Motor neuron (in vitro differentiated cells): Measurements from ENCODE around the gene ACBD6. TPM values are rescaled to one million over a fixed set of nuclear protein-coding genes. Genes with fewer than 3 reads are reported as not detected.

Experiments used
- ATAC-seq, 8 experiments: fragments of 200-7000 bp; cut with Tn5 transposase; replicated peaks in 6 of 8; 2 replicates each; pipeline ENCODE4 v1.8.0; 2021; ENCODE audit warnings: mild to moderate bottlenecking in 8 of 8, moderate library complexity in 8 of 8
- H3K27ac ChIP-seq, 2 donors: fragments of 250-450 bp; sonication (Bioruptor Pico); 2 replicates each; pipeline ENCODE4 v1.9.0; 2021; ENCODE audit warnings: antibody characterized with exemption in 2 of 2, mild to moderate bottlenecking in 2 of 2, moderate library complexity in 1 of 2
- H3K4me1 ChIP-seq, 2 donors: fragments of 250-450 bp; sonication (Bioruptor Pico); replicated peaks in 1 of 2; 2 replicates each; pipeline ENCODE4 v1.6.1; 2021; ENCODE audit warnings: antibody characterized with exemption in 2 of 2, mild to moderate bottlenecking in 2 of 2, moderate library complexity in 1 of 2
- H3K4me3 ChIP-seq, 5 donors: fragments of 250-450 bp; sonication (Bioruptor Pico); 2 replicates each; pipeline ENCODE4 v1.9.0; 2021; ENCODE audit warnings: antibody characterized with exemption in 5 of 5, mild to moderate bottlenecking in 5 of 5, moderate library complexity in 4 of 5
- WGBS, 10 experiments: fragments of 450-650 bp; shearing (Covaris generic); methylation state at CpG; one replicate each; pipeline ENCODE4 v1.0.0; 2022; 5-methylcytosine and 5-hydroxymethylcytosine counted together
- in situ Hi-C, 9 experiments: fragments of 400-800 bp; cut with MboI; loops; one replicate each; pipeline ENCODE4 v1.15.0; 2021; ENCODE audit warnings: low sequenced_read_pairs in 9 of 9, low pct_unique_long_range_greater_than_20kb in 2 of 9; ENCODE audit not compliant: unreplicated experiment in 9 of 9
- total RNA-seq, 8 experiments: library from RNA; unstranded; fragments of 300-600 nt; gene quantifications; 2 replicates each; pipeline versions ENCODE4 v1.2.3 to v1.2.4, GENCODE V29; 2022

Gene ACBD6
- total RNA-seq, 8 experiments from 2014 or later = 62.2 to 113 (median 89.6) TPM

- Histone ChIP-seq H3K4me3 (no peak overlapping the region), H3K4me1 (peaks cover 49 to 60% of the 10 kb centered on the region in 2 donors), H3K27ac (no peak overlapping the region)
- 80 to 100% (median 90%) methylated on average over 1 to 8 of the region's 8 CpGs; no CpG with 5 or more reads in 2 of the 10 experiments for WGBS, 10 experiments
- in situ Hi-C loops = loop anchor here in 2 of 9 experiments (10.0 to 25.0 kb wide), 3 partner anchors 167 to 230 kb away; no protein-coding TSS in a partner anchor
- ATAC-seq = no peak
These were observed 244.9 kb downstream of the ACBD6 start for GRCh38 chr1:180257486-180257885.

DNA sequence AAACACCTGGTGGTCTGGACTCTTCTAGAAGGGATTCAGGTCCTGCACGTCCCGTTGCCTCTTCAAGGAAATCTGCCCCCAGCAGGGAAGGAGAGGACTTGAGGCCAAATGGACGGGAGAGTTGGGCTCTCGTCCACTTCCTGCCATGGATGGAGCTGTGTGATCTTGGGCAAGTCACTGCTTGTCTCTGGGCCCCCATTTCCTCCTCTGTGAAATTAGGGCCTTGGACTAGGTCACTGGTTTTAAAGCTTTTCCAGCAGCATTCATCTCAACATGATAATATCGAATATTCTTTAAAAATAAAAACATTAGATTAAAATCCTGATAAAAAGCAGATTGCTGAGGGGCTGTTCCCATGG lies 245.4 kb downstream of the ACBD6 start:
- Histone ChIP-seq H3K27ac (peak overlapping the region; percentile 59 to 65), H3K4me3 (no peak overlapping the region), H3K4me1 (peaks cover 44 to 55% of the 10 kb centered on the region in 2 donors)
- in situ Hi-C loops = loop anchor here in 2 of 9 experiments (10.0 to 25.0 kb wide), 3 partner anchors 168 to 230 kb away; no protein-coding TSS in a partner anchor
- no peak for ATAC-seq
- 33 to 86% (median 73%) methylated on average over 1 to 5 of the region's 5 CpGs; no CpG with 5 or more reads in 1 of the 10 experiments for whole genome bisulfite sequencing, 10 experiments

- peak in 4 of 8 experiments; percentile 3 to 42 (median 24) for ATAC-seq
- no peak overlapping the region for H3K4me3 ChIP-seq
- in situ Hi-C loops = loop anchor here in 2 of 9 experiments (10.0 to 25.0 kb wide), 3 partner anchors 168 to 231 kb away; no protein-coding TSS in a partner anchor
- WGBS, 10 experiments = 40 to 100% (median 80%) methylated on average over 1 to 11 of the region's 15 CpGs; no CpG with 5 or more reads in 1 of the 10 experiments
- peaks cover 39 to 50% of the 10 kb centered on the region in 2 donors for H3K4me1 ChIP-seq
- H3K27ac ChIP-seq = peak overlapping the region; percentile 59 to 65
These were observed 245.9 kb downstream of the ACBD6 start for GRCh38 chr1:180256341-180257027.

GRCh38 chr1:180255536-180256340 lies 246.6 kb downstream of the ACBD6 start:
- in situ Hi-C loops = loop anchor here in 2 of 9 experiments (10.0 to 25.0 kb wide), 3 partner anchors 169 to 232 kb away; no protein-coding TSS in a partner anchor
- 21 to 60% (median 41%) methylated on average over 1 to 14 of the region's 18 CpGs; no CpG with 5 or more reads in 2 of the 10 experiments for WGBS, 10 experiments
- H3K4me3 ChIP-seq = no peak overlapping the region
- H3K4me1 ChIP-seq = peaks cover 39 to 48% of the 10 kb centered on the region in 2 donors
- ATAC-seq = peak; percentile 38 to 93 (median 89)
- peak overlapping the region; percentile 59 to 65 for H3K27ac ChIP-seq

DNA sequence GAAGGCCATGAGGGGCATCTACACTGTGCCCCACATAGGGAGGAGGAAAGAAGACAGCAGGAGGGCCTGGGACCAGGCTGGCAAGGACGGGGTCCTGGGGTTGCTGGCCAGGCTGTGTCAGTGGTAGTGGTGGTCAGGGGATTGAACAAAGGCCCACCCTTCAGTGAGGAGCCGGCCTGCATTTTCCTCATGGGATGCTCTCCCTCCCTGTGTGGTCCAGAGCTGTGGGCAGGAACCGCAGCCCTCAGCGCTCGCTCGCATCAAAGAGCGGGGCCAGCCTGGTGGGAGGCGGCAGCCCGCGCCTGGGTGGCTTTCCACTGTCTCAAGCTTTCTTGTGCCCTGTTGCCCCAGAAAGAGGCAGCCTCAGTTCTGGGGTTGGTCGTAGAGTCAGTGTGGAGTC lies 247.5 kb downstream of the ACBD6 start:
- H3K27ac ChIP-seq = peak overlapping the region; percentile 2 to 65
- in situ Hi-C loops = loop anchor here in 2 of 9 experiments (10.0 to 25.0 kb wide), 3 partner anchors 170 to 232 kb away; no protein-coding TSS in a partner anchor
- peak in 5 of 8 experiments; percentile 12 to 32 (median 27) for ATAC-seq
- H3K4me3 ChIP-seq = no peak overlapping the region
- peaks cover 39 to 48% of the 10 kb centered on the region in 2 donors for H3K4me1 ChIP-seq
- WGBS, 10 experiments = 10 to 100% (median 47%) methylated on average over 1 to 4 of the region's 11 CpGs; no CpG with 5 or more reads in 5 of the 10 experiments

GRCh38 chr1:180254496-180254819 lies 247.9 kb downstream of the ACBD6 start:
- in situ Hi-C loops = loop anchor here in 2 of 9 experiments (10.0 to 25.0 kb wide), 3 partner anchors 170 to 233 kb away; no protein-coding TSS in a partner anchor
- WGBS, 10 experiments = 88 to 100% (median 94%) methylated on average over 2 to 8 of the region's 9 CpGs; no CpG with 5 or more reads in 2 of the 10 experiments
- Histone ChIP-seq H3K27ac (peak overlapping the region; percentile 2 to 65), H3K4me1 (peaks cover 40 to 48% of the 10 kb centered on the region in 2 donors), H3K4me3 (no peak overlapping the region)
- no peak for ATAC-seq

DNA sequence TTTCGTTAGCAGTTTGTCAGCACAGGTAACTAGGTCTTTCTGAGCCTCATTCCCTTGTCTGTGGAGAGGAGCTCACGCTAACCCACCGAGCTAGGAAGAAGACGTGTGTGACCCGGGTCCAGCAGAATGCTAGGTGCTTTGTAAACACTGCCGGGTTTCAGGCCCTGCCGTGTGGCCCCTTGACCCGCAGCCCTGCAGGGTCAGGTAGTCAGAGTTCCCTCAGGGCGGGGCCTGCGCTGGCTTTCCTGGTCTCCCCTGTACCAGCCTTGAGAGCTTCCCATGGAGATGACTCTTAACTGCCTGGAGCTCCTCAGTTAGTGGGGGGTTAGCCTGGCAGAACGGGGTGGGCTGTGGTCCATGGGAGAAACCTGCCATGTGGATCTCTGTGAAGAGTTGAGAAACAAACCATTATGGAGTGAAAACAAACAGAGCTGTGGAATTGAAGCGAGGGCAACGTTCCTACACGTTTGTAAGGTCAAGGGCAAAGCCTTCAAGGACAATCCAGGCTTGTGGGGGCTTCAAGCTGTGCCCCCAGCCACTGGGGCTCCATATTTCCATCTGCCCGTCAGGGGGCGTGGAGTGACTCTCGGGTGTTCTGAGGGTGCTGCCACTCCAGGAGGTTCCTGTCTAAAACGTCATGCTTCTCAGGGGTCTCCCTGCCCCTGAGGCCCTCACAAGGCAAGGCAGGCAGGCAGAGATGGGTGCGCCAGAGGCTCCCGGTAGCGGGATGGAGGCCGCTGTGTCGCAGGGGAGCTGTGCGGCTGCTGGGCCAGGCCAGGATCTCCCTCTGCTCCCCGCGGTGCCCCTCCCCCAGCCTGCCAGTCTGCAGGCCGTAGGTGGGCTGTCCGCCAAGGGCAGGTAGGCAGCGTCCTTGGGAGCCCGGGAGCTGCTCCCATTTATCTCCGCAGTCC lies 248.5 kb downstream of the ACBD6 start:
- ATAC-seq = no peak
- in situ Hi-C loops = loop anchor here in 2 of 9 experiments (10.0 to 25.0 kb wide), 3 partner anchors 171 to 233 kb away; no protein-coding TSS in a partner anchor
- WGBS, 10 experiments = 40 to 100% (median 86%) methylated on average over 1 to 13 of the region's 31 CpGs; no CpG with 5 or more reads in 2 of the 10 experiments
- peak overlapping the region; percentile 2 to 65 for H3K27ac ChIP-seq
- H3K4me3 ChIP-seq = no peak overlapping the region
- H3K4me1 ChIP-seq = peaks cover 42 to 44% of the 10 kb centered on the region in 2 donors

DNA sequence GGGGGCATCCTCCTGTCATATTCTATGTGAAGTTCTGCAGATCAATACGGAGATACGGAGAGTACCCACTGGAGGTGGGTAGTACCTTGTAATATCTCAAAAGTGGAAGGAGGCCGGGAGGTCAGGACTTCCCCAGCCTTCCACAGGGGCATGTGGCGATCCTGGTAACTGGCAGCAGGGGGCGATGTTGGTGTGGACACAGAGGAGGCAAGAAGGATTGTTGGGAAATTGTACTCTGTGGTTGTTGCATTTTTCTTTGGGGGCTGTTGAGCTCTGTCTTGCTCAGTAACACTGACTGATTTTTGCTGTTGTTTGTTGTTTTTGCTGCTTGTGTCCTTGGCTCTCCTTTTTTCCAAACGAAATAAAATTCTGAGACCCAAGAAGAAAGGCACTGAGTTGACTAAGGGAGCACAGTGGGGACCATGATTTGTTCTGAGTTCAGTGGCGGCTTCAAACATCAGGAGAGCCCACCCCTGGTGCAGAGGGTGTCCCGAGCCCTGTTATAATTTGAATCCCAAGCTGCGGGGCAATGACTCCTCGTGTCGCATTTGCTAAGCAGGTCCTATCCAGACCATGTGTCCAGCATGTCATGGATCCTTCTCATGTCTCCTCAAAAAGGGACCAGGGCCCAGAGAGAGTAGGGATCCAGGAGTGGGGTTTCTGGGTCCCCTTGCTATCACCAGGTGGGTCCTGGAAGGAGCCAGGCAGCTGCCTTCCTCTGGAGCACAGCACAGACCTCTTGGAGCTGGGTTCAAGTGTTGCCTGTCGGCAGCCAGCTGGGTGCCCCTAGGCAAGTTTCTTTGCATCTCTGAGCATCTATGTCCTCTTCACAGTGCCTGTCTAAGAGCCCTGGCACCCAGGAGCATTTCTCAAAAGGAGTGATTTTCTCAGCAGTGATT lies 249.5 kb downstream of the ACBD6 start:
- in situ Hi-C loops = loop anchor here in 2 of 9 experiments (10.0 to 25.0 kb wide), 3 partner anchors 172 to 234 kb away; no protein-coding TSS in a partner anchor

GRCh38 chr1:180251526-180252305 lies 250.7 kb downstream of the ACBD6 start:
- in situ Hi-C loops = loop anchor here in 2 of 9 experiments (10.0 to 25.0 kb wide), 3 partner anchors 173 to 236 kb away; no protein-coding TSS in a partner anchor

More for the DNA sequence above, 249.5 kb downstream of the ACBD6 start:
- no peak overlapping the region for H3K4me3 ChIP-seq
- peak in 3 of 8 experiments; percentile 64 to 79 (median 74) for ATAC-seq
- no peak overlapping the region for H3K27ac ChIP-seq
- 17 to 82% (median 46%) methylated on average over 1 to 9 of the region's 12 CpGs; no CpG with 5 or more reads in 2 of the 10 experiments for WGBS, 10 experiments
- peaks cover 48% of the 10 kb centered on the region in 2 donors for H3K4me1 ChIP-seq

DNA sequence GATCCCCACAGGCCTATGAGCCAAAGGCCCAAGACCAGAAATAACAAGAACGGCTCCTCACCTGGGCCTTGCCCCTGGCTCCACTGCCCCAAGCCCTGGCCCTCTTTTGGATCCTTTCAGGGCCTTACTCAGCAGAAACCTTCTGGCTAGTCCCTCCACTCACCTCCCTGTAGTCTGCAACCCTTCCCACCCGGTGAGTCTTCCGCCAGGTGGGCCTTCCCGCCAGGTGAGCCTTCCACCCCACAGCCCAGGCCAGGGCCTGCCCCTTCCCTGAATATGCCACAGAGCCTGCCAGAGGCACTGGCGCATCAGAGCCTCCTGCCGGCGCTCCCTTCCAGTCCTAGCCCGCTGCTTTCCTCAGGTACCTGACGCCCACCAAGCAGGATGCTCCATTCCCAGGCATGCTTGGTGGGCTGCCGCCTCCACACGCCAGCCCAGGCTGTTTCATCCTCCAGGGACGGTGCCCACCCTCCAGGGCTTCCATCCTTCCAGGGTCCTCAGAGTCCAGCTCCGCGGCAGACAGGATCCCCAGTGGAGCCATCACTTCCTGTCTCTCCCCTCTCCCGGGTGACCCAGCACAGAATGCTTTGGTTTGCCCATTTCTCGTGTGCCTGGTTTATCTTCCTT lies 251.4 kb downstream of the ACBD6 start:
- 0 to 100% (median 80%) methylated on average over 1 to 15 of the region's 16 CpGs; no CpG with 5 or more reads in 3 of the 10 experiments for WGBS, 10 experiments
- peaks cover 37 to 41% of the 10 kb centered on the region in 2 donors for H3K4me1 ChIP-seq
- in situ Hi-C loops = loop anchor here in 2 of 9 experiments (10.0 to 25.0 kb wide), 3 partner anchors 174 to 236 kb away; no protein-coding TSS in a partner anchor
- no peak for ATAC-seq
- no peak overlapping the region for H3K4me3 ChIP-seq
- H3K27ac ChIP-seq = no peak overlapping the region

More at GRCh38 chr1:180251526-180252305, 250.7 kb downstream of the ACBD6 start:
- 48 to 100% (median 66%) methylated on average over 1 to 8 of the region's 9 CpGs; no CpG with 5 or more reads in 2 of the 10 experiments for WGBS, 10 experiments
- no peak for ATAC-seq
- Histone ChIP-seq H3K27ac (no peak overlapping the region), H3K4me3 (no peak overlapping the region), H3K4me1 (peaks cover 44 to 48% of the 10 kb centered on the region in 2 donors)
